Measurements from ENCODE around the gene SMYD4.

DNA sequence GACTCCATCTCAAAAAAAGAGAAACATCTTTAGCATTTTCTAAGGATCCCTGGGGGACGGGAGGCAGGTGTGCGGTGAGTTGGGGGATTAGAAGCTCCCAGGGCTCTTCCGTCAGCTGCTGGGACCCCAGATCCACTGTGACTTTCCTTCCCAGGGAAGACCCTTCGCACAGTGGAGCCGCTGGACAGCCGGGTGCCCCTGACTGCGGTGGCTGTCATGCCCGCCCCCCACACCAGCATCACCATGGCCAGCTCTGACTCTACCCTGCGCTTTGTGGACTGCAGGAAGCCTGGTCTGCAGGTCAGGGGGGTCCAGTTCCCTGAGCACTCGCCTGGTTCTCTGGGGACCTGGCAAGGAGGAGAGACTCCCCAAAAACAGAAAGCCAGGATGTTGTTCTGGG lies 94.3 kb downstream of the SMYD4 start:
- TF ChIP-seq, protein P1, sequence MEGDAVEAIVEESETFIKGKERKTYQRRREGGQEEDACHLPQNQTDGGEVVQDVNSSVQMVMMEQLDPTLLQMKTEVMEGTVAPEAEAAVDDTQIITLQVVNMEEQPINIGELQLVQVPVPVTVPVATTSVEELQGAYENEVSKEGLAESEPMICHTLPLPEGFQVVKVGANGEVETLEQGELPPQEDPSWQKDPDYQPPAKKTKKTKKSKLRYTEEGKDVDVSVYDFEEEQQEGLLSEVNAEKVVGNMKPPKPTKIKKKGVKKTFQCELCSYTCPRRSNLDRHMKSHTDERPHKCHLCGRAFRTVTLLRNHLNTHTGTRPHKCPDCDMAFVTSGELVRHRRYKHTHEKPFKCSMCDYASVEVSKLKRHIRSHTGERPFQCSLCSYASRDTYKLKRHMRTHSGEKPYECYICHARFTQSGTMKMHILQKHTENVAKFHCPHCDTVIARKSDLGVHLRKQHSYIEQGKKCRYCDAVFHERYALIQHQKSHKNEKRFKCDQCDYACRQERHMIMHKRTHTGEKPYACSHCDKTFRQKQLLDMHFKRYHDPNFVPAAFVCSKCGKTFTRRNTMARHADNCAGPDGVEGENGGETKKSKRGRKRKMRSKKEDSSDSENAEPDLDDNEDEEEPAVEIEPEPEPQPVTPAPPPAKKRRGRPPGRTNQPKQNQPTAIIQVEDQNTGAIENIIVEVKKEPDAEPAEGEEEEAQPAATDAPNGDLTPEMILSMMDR (tag by site-specific recombination; IDR thresholded peaks at IDR 0.05) = no peak
- TF ChIP-seq YY1 (tag by site-specific recombination; IDR thresholded peaks at IDR 0.05) (no peak), ZNF629 (tag by site-specific recombination; IDR thresholded peaks at IDR 0.05) (no peak), MEIS1 (CRISPR knock-in tag; IDR thresholded peaks at IDR 0.05; ENCODE audit: borderline replicate concordance) (no peak), ZNF19 (tag by site-specific recombination; IDR thresholded peaks at IDR 0.05; ENCODE audit: low read depth) (no peak), ZNF121 (tag by site-specific recombination; IDR thresholded peaks at IDR 0.05) (no peak), RBAK (tag by site-specific recombination; IDR thresholded peaks at IDR 0.05) (no peak), GLIS1 (tag by site-specific recombination; IDR thresholded peaks at IDR 0.05) (no peak), ZNF155 (tag by site-specific recombination; IDR thresholded peaks at IDR 0.05) (no peak)
- TF ChIP-seq, protein P2, sequence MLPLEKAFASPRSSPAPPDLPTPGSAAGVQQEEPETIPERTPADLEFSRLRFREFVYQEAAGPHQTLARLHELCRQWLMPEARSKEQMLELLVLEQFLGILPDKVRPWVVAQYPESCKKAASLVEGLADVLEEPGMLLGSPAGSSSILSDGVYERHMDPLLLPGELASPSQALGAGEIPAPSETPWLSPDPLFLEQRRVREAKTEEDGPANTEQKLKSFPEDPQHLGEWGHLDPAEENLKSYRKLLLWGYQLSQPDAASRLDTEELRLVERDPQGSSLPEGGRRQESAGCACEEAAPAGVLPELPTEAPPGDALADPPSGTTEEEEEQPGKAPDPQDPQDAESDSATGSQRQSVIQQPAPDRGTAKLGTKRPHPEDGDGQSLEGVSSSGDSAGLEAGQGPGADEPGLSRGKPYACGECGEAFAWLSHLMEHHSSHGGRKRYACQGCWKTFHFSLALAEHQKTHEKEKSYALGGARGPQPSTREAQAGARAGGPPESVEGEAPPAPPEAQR (tag by site-specific recombination; IDR thresholded peaks at IDR 0.05) = no peak

All from HEK293 (cell line).